NOMO-1 (cell line): ENCODE data around the gene LOXL3.
A peak's percentile ranks its signal among the peaks of the same experiment; 100 is the strongest.

Experiments used
- DNase-seq, 2 experiments: peaks; one replicate each; lab custom pipeline; 2025; ENCODE audit not compliant: unreplicated experiment in 2 of 2; lab: John Stamatoyannopoulos, UW

Gene LOXL3

GRCh38 chr2:74512744-74513604 lies 40.8 kb downstream of the LOXL3 start:
- no peak for DNase-seq

DNA sequence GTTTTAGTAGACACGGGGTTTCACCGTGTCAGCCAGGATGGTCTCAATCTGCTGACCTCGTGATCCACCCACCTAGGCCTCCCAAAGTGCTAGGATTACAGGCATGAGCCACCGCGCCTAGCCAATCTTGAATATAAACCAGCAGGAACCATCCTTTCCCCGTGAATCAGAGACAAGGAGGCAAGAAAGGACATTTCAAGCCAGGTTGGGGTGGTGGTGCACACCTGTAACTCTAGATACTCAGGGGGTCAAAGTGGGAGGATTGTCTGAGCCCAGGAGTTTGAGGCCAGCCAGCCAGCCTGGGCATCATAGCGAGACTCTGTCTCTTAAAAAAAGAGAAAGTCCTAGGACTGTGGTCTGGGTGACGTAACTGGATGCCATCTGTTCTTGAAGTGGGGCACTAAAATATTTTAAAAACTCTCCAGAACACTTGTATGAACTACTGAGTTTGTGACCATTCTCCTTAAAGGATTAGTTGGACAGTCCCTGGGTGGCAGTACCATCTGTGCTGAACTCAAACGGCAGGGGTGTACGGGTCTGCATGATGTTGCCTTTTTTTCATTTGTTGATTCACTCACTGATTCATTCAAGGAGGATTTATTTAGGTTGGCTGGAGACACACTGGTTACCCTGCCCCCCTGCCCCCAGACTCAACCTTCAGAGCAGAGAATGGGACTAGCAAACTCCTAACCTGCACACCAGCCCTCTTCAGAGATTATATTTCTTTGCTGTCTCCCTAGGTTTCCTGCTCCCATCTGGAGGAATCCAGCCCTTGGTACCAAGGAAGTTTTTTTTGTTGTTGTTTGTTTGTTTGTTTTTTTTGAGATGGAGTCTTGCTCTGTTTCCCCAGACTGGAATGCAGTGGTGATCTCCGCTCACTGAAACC lies 42.4 kb downstream of the LOXL3 start:
- DNase-seq = no peak

- no peak for DNase-seq
Observed at GRCh38 chr2:74510272-74510671, 43.5 kb downstream of the LOXL3 start.

DNA sequence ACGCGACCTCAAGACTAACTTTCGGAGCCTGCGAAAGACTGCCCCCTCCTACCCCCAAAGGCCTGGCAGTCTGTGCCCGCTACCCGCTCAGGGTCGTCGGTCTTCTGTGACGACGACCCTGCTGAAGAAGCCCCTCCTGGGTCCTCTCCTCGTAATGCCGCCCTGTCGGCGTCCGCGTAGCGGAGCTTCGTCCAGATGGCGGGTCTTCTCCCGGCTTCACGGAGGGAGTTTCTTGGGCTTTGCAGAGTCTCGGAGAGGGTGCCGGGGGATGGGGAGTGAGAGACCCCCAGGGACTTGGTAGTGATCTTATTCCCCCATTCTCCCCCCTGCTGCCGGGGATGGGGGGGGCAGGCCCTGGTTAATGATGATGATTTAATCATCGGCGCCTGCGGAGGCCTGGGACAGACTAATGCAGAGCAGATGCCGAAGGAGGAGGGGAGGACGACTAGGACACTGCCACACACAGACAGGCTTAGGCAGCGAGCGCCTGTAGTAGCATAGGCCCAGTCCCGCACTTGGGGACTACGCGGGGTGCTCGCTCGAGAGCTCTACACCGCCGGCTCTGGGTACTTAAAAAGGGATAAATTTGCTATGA lies 45.7 kb downstream of the LOXL3 start:
- peak in 1 of 2 experiments; percentile 19 for DNase-seq

DNA sequence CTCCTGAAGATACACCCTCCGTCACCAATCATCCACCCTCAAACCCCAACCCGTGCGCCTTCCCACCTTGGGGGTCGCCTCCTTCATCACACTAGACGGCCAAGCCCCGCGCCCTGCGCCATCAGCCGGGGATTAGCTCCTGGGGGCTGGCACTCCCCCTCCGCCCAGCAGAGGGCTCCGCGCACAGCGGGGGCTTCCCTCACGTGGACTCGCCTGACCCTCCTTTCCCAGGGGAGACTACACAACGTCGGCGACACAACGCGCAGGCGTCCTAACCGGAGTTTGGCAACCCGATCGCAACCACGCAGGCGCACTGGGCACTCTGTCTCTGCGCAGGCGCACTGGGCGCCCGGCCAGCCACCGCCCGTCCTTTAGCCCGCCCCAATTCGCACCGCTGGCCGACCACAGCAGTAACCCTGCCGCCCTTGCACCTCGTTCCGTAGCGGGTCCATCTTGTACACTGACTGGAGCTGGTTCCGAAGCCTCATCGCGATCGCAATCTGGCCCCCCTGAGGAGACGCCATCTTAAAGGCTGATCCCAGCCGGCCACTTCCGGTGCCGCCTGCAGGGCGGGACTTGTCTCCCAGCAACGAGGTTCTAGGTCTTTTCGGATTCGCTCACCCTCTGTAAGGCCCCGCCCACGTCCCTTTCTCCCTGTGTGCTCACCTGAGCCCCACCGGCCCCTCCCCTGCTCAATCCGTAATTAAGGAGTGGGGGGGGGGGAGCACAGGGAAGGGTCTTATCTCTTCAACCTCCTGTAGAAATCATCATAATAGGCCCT lies 46.4 kb downstream of the LOXL3 start, which contains the start of gene PCGF1:
PCGF1 (minus strand) TSS at position 551 of the 781 bp plus-strand sequence; CDS start at position 524, 27 bp downstream.
- peak; percentile 91 for DNase-seq

GRCh38 chr2:74505448-74506246 lies 48.1 kb downstream of the LOXL3 start:
- DNase-seq = no peak

DNA sequence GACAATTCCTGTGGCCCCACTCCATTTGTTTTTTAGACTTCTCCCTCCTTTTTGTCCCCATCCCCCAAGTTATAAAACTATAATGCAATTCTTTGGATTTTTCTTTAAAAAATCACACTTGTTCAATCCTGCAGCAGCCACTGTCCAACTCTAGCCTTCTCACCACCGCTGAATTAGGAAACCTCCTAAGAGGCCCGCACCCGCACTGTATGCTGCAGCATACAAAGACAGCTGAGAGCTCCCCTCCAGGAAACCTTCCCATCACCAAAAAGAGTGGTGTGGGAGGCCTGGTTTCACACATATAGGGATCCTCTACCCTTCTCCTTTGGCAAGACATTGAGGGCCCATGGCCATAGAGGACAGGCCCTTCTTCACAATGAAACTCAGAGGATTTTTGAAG lies 49.2 kb downstream of the LOXL3 start:
- no peak for DNase-seq

- no peak for DNase-seq
Observed at GRCh38 chr2:74503506-74504475, 50.0 kb downstream of the LOXL3 start.

GRCh38 chr2:74502720-74503505 lies 50.8 kb downstream of the LOXL3 start:
- peak; percentile 64 to 81 for DNase-seq

DNA sequence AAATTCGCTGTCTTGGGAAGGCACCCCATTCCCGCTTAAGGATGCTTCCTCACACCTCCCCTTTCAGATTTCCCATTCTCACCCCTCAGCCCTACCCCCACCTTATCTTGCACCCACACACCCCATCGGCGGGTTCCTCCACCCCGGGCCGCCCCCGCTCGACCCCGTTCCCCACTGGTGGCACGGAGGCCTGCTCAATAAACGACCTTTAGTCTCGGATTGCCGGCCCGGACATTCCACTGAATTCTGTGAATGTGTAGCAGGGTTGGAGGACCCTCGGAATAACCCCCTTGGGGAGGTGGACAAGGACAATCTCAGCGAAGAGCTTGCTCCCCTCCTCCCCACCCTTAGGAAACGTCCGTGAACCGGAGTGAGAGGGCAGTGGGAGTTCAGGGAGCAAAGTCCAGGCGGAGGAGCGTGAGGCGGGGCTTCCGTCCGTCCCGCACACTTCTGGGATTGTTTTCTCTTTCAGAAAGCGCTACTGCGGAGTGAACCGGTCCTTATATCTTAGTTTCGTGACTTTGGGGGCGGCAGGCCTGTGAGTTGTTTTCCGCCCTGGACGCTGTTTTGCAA lies 51.5 kb downstream of the LOXL3 start:
- DNase-seq = peak; percentile 33

DNA sequence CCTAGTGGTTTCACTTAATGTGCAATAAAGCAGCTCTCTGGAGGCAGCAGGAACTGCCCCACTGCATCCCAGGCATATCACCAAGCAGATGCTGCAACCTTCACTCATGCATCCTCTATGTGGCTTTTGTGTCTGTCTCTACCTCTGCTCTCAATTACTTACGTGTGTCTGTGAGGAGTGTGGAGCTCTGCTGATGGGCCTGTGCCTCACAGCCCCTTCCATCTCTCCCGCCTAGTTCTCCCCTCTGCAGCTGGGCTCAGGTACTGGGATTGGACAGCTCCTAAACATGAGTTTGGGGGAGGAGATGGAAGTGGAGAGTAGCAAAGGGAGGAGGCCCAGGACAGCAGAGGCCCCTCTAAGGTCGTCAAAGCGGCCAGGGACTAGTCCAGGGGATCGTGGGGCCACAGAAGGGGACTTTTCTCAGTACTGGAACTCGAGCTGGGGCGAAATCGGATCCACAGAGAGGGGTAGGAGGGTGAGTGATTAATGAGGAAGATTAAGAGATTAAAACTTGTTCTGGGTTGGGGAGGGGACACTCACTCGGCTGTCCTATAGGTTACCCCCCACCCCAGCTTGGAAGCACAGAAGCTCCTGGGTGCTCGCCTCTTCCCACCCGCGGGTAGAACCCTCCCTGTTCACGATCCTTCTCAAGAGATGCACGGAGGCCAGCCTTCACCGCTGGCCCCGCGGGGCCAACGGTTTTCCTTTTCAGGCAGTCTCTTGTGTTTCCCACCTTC lies 52.2 kb downstream of the LOXL3 start:
- no peak for DNase-seq

GRCh38 chr2:74500578-74500946 lies 53.2 kb downstream of the LOXL3 start:
- no peak for DNase-seq

DNA sequence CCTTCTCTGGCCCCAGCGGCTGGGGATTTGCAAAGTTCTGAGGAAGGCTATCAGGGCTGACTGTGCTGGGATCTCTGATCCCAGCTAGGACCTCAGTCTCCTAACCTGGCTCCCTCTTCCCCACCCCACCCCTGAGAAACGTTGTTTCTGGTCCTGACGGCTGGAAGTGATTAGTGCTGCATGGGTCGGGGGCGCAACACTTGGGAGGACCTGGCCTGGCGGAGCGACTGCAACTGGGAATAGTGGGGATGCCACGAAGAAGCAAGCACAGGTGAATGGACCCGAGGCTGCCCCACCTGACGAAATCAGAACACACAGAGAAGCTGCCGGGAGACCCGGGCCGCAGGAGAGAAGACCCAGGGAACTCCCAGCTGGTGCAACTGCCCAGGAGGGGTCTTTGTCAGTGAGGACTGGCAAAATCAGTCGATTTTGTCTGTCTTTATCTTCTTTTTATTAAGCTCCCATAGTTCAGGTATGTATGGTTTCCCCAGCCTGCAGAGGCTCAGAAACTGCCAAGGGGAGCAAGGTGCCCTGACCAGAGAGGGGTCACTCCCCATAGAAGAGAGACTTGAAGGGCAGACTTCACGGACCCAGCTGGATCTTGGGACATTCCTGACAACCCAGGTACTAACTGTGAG lies 53.7 kb downstream of the LOXL3 start:
- no peak for DNase-seq

GRCh38 chr2:74499267-74499939 lies 54.3 kb downstream of the LOXL3 start, which contains the start of gene LBX2:
Gene LBX2 (minus strand): TSS chr2:74499603. CDS start chr2:74499537, 66 bp downstream.
- no peak for DNase-seq

GRCh38 chr2:74498500-74499266 lies 55.1 kb downstream of the LOXL3 start:
- no peak for DNase-seq
